GM12801 (cell line): ENCODE results near the gene HAAO.

ENCODE experiments used
- CTCF ChIP-seq: IDR thresholded peaks from one replicate; pipeline ENCODE4 v1.5.1; 2011; ENCODE audit warnings: control low read depth; ENCODE audit not compliant: insufficient read length; ENCODE audit errors: extremely low read depth

Gene HAAO

GRCh38 chr2:42755191-42755880 is 37.0 kb downstream of the HAAO start:
- TF ChIP-seq CTCF = no peak

- no peak for TF ChIP-seq CTCF
Measured at GRCh38 chr2:42754776-42755140, 37.6 kb downstream of the HAAO start.

GRCh38 chr2:42754021-42754775 is 38.2 kb downstream of the HAAO start:
- no peak for TF ChIP-seq CTCF

- no peak for TF ChIP-seq CTCF
Measured at GRCh38 chr2:42752816-42753813, 39.3 kb downstream of the HAAO start.

- TF ChIP-seq CTCF = no peak
Measured at GRCh38 chr2:42752314-42752713, 40.1 kb downstream of the HAAO start.

GRCh38 chr2:42748840-42749239 is 43.5 kb downstream of the HAAO start:
- TF ChIP-seq CTCF = no peak

GRCh38 chr2:42747422-42747821 is 45.0 kb downstream of the HAAO start:
- no peak for TF ChIP-seq CTCF
